HG03064 (cell line): Measurements from ENCODE around the gene CLTC.
"Not testable (repeated sequence)": the region's sequence is repeated elsewhere in the genome, so short reads cannot be mapped to it uniquely, and the experiment has no call there.

Experiments
- ATAC-seq: cut with Tn5 transposase; IDR thresholded peaks from one replicate; pipeline ENCODE4 v1.9.1; 2021; ENCODE audit warnings: low read depth; ENCODE audit not compliant: unreplicated experiment

The CLTC gene

GRCh38 chr17:59619298-59620063, at the start of gene CLTC:
CLTC (plus strand) TSS chr17:59619895; CDS start chr17:59620132, 237 bp downstream.
- ATAC-seq, result peak; percentile 55

- no peak for ATAC-seq
These were observed 47.3 kb upstream of the CLTC start for GRCh38 chr17:59572301-59572924.

- ATAC-seq, result not testable (repeated sequence)
These were observed 35.5 kb upstream of the CLTC start for GRCh38 chr17:59584168-59584567.

- no peak for ATAC-seq
These were observed 19.5 kb upstream of the CLTC start for GRCh38 chr17:59600169-59600568.

- ATAC-seq, result no peak
These were observed 18.6 kb upstream of the CLTC start for GRCh38 chr17:59601130-59601529.

GRCh38 chr17:59607061-59607460, 12.6 kb upstream of the CLTC start:
- no peak for ATAC-seq

GRCh38 chr17:59607817-59608403, 11.8 kb upstream of the CLTC start:
- no peak for ATAC-seq

- no peak for ATAC-seq
These were observed 8.2 kb upstream of the CLTC start for GRCh38 chr17:59611503-59611902.

GRCh38 chr17:59616253-59616920, 3.3 kb upstream of the CLTC start:
- ATAC-seq, result no peak

- ATAC-seq, result no peak
These were observed 2.5 kb upstream of the CLTC start for GRCh38 chr17:59617156-59617732.

- no peak for ATAC-seq
These were observed 729 bp upstream of the CLTC start for GRCh38 chr17:59619035-59619297.

- no peak for ATAC-seq
These were observed 317 bp downstream of the CLTC start for GRCh38 chr17:59620064-59620359.

GRCh38 chr17:59620518-59621259, 994 bp downstream of the CLTC start:
- no peak for ATAC-seq

GRCh38 chr17:59621771-59622170, 2.1 kb downstream of the CLTC start:
- no peak for ATAC-seq

GRCh38 chr17:59623151-59623550, 3.5 kb downstream of the CLTC start:
- no peak for ATAC-seq

- ATAC-seq, result no peak
These were observed 7.1 kb downstream of the CLTC start for GRCh38 chr17:59626756-59627155.

GRCh38 chr17:59627274-59627673, 7.6 kb downstream of the CLTC start:
- ATAC-seq, result no peak

- ATAC-seq, result no peak
These were observed 8.1 kb downstream of the CLTC start for GRCh38 chr17:59627770-59628171.

- no peak for ATAC-seq
These were observed 9.5 kb downstream of the CLTC start for GRCh38 chr17:59629174-59629573.

- ATAC-seq, result no peak
These were observed 11.6 kb downstream of the CLTC start for GRCh38 chr17:59631276-59631675.

- ATAC-seq, result no peak
These were observed 12.7 kb downstream of the CLTC start for GRCh38 chr17:59632398-59632797.
